Measurements from ENCODE around the gene TBC1D5. TPM values are rescaled to one million over a fixed set of nuclear protein-coding genes. Genes with fewer than 3 reads are reported as not detected.

TBC1D5 gene
- total RNA-seq, 1 experiment from 2014 or later, result 181 TPM

GRCh38 chr3:17307482-17307881, 434.9 kb downstream of the TBC1D5 start:
- DNase-seq, result no peak
- Histone ChIP-seq H3K27me3 (ENCODE audit: low read length) (no peaks in the 10 kb centered on the region), H2AFZ (ENCODE audit: low read length) (no peak overlapping the region), H3K79me2 (ENCODE audit: low read length) (peaks cover 5% of the 10 kb centered on the region; the same call in 1 of the 2 replicates), H3K27ac (ENCODE audit: low read length) (no peak overlapping the region), H3K36me3 (ENCODE audit: insufficient read depth, low read length) (no peaks in the 10 kb centered on the region; the same call in 1 of the 2 replicates), H4K20me1 (ENCODE audit: insufficient read depth, low read depth, low read length) (no peaks in the 10 kb centered on the region), H3K4me1 (ENCODE audit: low read length) (peaks cover 9% of the 10 kb centered on the region), H3K4me3 (ENCODE audit: low read length) (no peak overlapping the region), H3K4me2 (ENCODE audit: low read depth, low read length, poor library complexity, severe bottlenecking) (no peak overlapping the region), H3K9me2 (replicated peaks; ENCODE audit: insufficient read depth, low read length) (no peaks in the 10 kb centered on the region), H3K9ac (ENCODE audit: low read length) (no peak overlapping the region), H3K9me3 (ENCODE audit: low read length) (no peaks in the 10 kb centered on the region)

GRCh38 chr3:17304969-17305368, 437.5 kb downstream of the TBC1D5 start:
- no peak overlapping the region for H3K9ac ChIP-seq (ENCODE audit: low read length)
- no peak for DNase-seq
- no peaks in the 10 kb centered on the region for H4K20me1 ChIP-seq (ENCODE audit: insufficient read depth, low read depth, low read length)
- H3K4me3 ChIP-seq (ENCODE audit: low read length), result no peak overlapping the region
- no peak overlapping the region for H2AFZ ChIP-seq (ENCODE audit: low read length)
- H3K9me2 ChIP-seq (replicated peaks; ENCODE audit: insufficient read depth, low read length), result no peaks in the 10 kb centered on the region
- peaks cover 5% of the 10 kb centered on the region; the same call in 1 of the 2 replicates for H3K79me2 ChIP-seq (ENCODE audit: low read length)
- no peak overlapping the region for H3K4me2 ChIP-seq (ENCODE audit: low read depth, low read length, poor library complexity, severe bottlenecking)
- no peaks in the 10 kb centered on the region for H3K9me3 ChIP-seq (ENCODE audit: low read length)
- H3K4me1 ChIP-seq (ENCODE audit: low read length), result no peaks in the 10 kb centered on the region
- H3K27me3 ChIP-seq (ENCODE audit: low read length), result no peaks in the 10 kb centered on the region
- no peak overlapping the region for H3K27ac ChIP-seq (ENCODE audit: low read length)
- no peaks in the 10 kb centered on the region; the same call in 1 of the 2 replicates for H3K36me3 ChIP-seq (ENCODE audit: insufficient read depth, low read length)

- no peaks in the 10 kb centered on the region for H3K4me1 ChIP-seq (ENCODE audit: low read length)
- H3K4me3 ChIP-seq (ENCODE audit: low read length), result no peak overlapping the region
- H3K36me3 ChIP-seq (ENCODE audit: insufficient read depth, low read length), result no peaks in the 10 kb centered on the region; the same call in 1 of the 2 replicates
- H2AFZ ChIP-seq (ENCODE audit: low read length), result no peak overlapping the region
- no peaks in the 10 kb centered on the region for H3K79me2 ChIP-seq (ENCODE audit: low read length)
- no peak for DNase-seq
- no peaks in the 10 kb centered on the region for H3K9me3 ChIP-seq (ENCODE audit: low read length)
- no peaks in the 10 kb centered on the region for H4K20me1 ChIP-seq (ENCODE audit: insufficient read depth, low read depth, low read length)
- no peaks in the 10 kb centered on the region for H3K9me2 ChIP-seq (replicated peaks; ENCODE audit: insufficient read depth, low read length)
- no peak overlapping the region for H3K9ac ChIP-seq (ENCODE audit: low read length)
- H3K27me3 ChIP-seq (ENCODE audit: low read length), result no peaks in the 10 kb centered on the region
- H3K4me2 ChIP-seq (ENCODE audit: low read depth, low read length, poor library complexity, severe bottlenecking), result no peak overlapping the region
- H3K27ac ChIP-seq (ENCODE audit: low read length), result no peak overlapping the region
Measured at GRCh38 chr3:17302774-17303173, 439.7 kb downstream of the TBC1D5 start.

GRCh38 chr3:17302170-17302569, 440.3 kb downstream of the TBC1D5 start:
- Histone ChIP-seq H3K9ac (ENCODE audit: low read length) (no peak overlapping the region), H2AFZ (ENCODE audit: low read length) (no peak overlapping the region), H3K9me2 (replicated peaks; ENCODE audit: insufficient read depth, low read length) (no peaks in the 10 kb centered on the region), H3K4me2 (ENCODE audit: low read depth, low read length, poor library complexity, severe bottlenecking) (no peak overlapping the region), H3K79me2 (ENCODE audit: low read length) (no peaks in the 10 kb centered on the region), H3K36me3 (ENCODE audit: insufficient read depth, low read length) (no peaks in the 10 kb centered on the region; the same call in 1 of the 2 replicates), H3K4me1 (ENCODE audit: low read length) (no peaks in the 10 kb centered on the region), H3K27me3 (ENCODE audit: low read length) (no peaks in the 10 kb centered on the region), H3K4me3 (ENCODE audit: low read length) (no peak overlapping the region), H4K20me1 (ENCODE audit: insufficient read depth, low read depth, low read length) (no peaks in the 10 kb centered on the region), H3K9me3 (ENCODE audit: low read length) (no peaks in the 10 kb centered on the region), H3K27ac (ENCODE audit: low read length) (no peak overlapping the region)
- DNase-seq, result no peak

GRCh38 chr3:17301271-17301670, 441.2 kb downstream of the TBC1D5 start:
- Histone ChIP-seq H2AFZ (ENCODE audit: low read length) (no peak overlapping the region), H3K79me2 (ENCODE audit: low read length) (no peaks in the 10 kb centered on the region), H3K27me3 (ENCODE audit: low read length) (no peaks in the 10 kb centered on the region), H3K9me3 (ENCODE audit: low read length) (no peaks in the 10 kb centered on the region), H3K9ac (ENCODE audit: low read length) (no peak overlapping the region), H3K36me3 (ENCODE audit: insufficient read depth, low read length) (no peaks in the 10 kb centered on the region), H3K9me2 (replicated peaks; ENCODE audit: insufficient read depth, low read length) (no peaks in the 10 kb centered on the region), H3K27ac (ENCODE audit: low read length) (no peak overlapping the region), H3K4me1 (ENCODE audit: low read length) (no peaks in the 10 kb centered on the region), H4K20me1 (ENCODE audit: insufficient read depth, low read depth, low read length) (no peaks in the 10 kb centered on the region), H3K4me2 (ENCODE audit: low read depth, low read length, poor library complexity, severe bottlenecking) (no peak overlapping the region), H3K4me3 (ENCODE audit: low read length) (no peak overlapping the region)
- DNase-seq, result no peak

GRCh38 chr3:17300441-17300840, 442.0 kb downstream of the TBC1D5 start:
- Histone ChIP-seq H3K9me3 (ENCODE audit: low read length) (no peaks in the 10 kb centered on the region), H3K36me3 (ENCODE audit: insufficient read depth, low read length) (no peaks in the 10 kb centered on the region), H3K4me2 (ENCODE audit: low read depth, low read length, poor library complexity, severe bottlenecking) (no peak overlapping the region), H3K27me3 (ENCODE audit: low read length) (no peaks in the 10 kb centered on the region), H3K9ac (ENCODE audit: low read length) (no peak overlapping the region), H3K4me1 (ENCODE audit: low read length) (no peaks in the 10 kb centered on the region), H3K9me2 (replicated peaks; ENCODE audit: insufficient read depth, low read length) (no peaks in the 10 kb centered on the region), H3K4me3 (ENCODE audit: low read length) (no peak overlapping the region), H3K27ac (ENCODE audit: low read length) (no peak overlapping the region), H4K20me1 (ENCODE audit: insufficient read depth, low read depth, low read length) (no peaks in the 10 kb centered on the region), H3K79me2 (ENCODE audit: low read length) (no peaks in the 10 kb centered on the region), H2AFZ (ENCODE audit: low read length) (no peak overlapping the region)
- DNase-seq, result no peak

GRCh38 chr3:17298038-17298437, 444.4 kb downstream of the TBC1D5 start:
- Histone ChIP-seq H3K4me2 (ENCODE audit: low read depth, low read length, poor library complexity, severe bottlenecking) (no peak overlapping the region), H3K27me3 (ENCODE audit: low read length) (no peaks in the 10 kb centered on the region), H3K9me2 (replicated peaks; ENCODE audit: insufficient read depth, low read length) (no peaks in the 10 kb centered on the region), H3K36me3 (ENCODE audit: insufficient read depth, low read length) (no peaks in the 10 kb centered on the region), H3K4me3 (ENCODE audit: low read length) (no peak overlapping the region), H4K20me1 (ENCODE audit: insufficient read depth, low read depth, low read length) (no peaks in the 10 kb centered on the region), H3K4me1 (ENCODE audit: low read length) (no peaks in the 10 kb centered on the region; the same call in 1 of the 2 replicates), H3K9me3 (ENCODE audit: low read length) (no peaks in the 10 kb centered on the region), H3K9ac (ENCODE audit: low read length) (no peak overlapping the region), H3K79me2 (ENCODE audit: low read length) (peaks cover 2% of the 10 kb centered on the region; the same call in 1 of the 2 replicates), H3K27ac (ENCODE audit: low read length) (no peak overlapping the region), H2AFZ (ENCODE audit: low read length) (no peak overlapping the region)
- no peak for DNase-seq

- Histone ChIP-seq H3K4me3 (ENCODE audit: low read length) (no peak overlapping the region), H3K9me3 (ENCODE audit: low read length) (no peaks in the 10 kb centered on the region), H3K27ac (ENCODE audit: low read length) (no peak overlapping the region), H3K9me2 (replicated peaks; ENCODE audit: insufficient read depth, low read length) (no peaks in the 10 kb centered on the region), H3K4me1 (ENCODE audit: low read length) (no peaks in the 10 kb centered on the region; the same call in 1 of the 2 replicates), H3K36me3 (ENCODE audit: insufficient read depth, low read length) (0 out of 2 replicates have a peak, but pooled peaks cover 5% of the 10 kb centered on the region), H2AFZ (ENCODE audit: low read length) (no peak overlapping the region), H3K9ac (ENCODE audit: low read length) (no peak overlapping the region), H3K4me2 (ENCODE audit: low read depth, low read length, poor library complexity, severe bottlenecking) (no peak overlapping the region), H3K79me2 (ENCODE audit: low read length) (peaks cover 2% of the 10 kb centered on the region; the same call in 1 of the 2 replicates), H3K27me3 (ENCODE audit: low read length) (no peaks in the 10 kb centered on the region), H4K20me1 (ENCODE audit: insufficient read depth, low read depth, low read length) (no peaks in the 10 kb centered on the region)
- DNase-seq, result no peak
Measured at GRCh38 chr3:17292556-17292955, 449.9 kb downstream of the TBC1D5 start.
